ENCODE results near the gene LRRK1.

DNA sequence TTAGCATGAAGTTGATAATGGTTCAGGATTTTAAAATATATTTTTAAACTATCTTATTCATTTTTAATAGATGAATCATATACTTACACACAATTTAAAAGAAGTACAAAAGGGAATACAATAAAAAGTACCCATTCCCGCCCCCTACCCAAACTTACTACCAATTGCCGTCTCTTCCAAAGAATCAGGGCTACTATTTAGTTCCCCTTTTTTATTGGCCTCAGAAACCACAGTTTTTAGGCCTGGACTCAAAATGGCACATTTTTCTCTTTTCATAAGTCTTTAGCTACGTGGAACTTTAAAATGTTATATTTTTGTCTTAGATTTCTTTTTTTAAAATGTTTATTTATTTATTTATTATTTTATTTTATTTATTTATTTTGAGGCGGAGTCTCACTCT lies 18.0 kb downstream of the LRRK1 start:
- TF ChIP-seq CTCF (IDR thresholded peaks at IDR 0.05) (no peak), ZNF416 (CRISPR knock-in tag; IDR thresholded peaks at IDR 0.05) (no peak), NFYB (CRISPR knock-in tag; conservative IDR thresholded peaks at IDR 0.05; ENCODE audit: low read depth) (no peak), SMAD3 (CRISPR knock-in tag; IDR thresholded peaks at IDR 0.05; ENCODE audit: borderline replicate concordance) (no peak), NFATC4 (CRISPR knock-in tag; IDR thresholded peaks at IDR 0.05) (no peak), SP1 (CRISPR knock-in tag; conservative IDR thresholded peaks at IDR 0.05) (no peak), SMAD4 (CRISPR knock-in tag; IDR thresholded peaks at IDR 0.05) (no peak), EMX1 (CRISPR knock-in tag; IDR thresholded peaks at IDR 0.05) (no peak), JUN (CRISPR knock-in tag; IDR thresholded peaks at IDR 0.05) (no peak), IRF1 (CRISPR knock-in tag; IDR thresholded peaks at IDR 0.05) (no peak), ZNF317 (CRISPR knock-in tag; IDR thresholded peaks at IDR 0.05; ENCODE audit: borderline replicate concordance, low read depth) (no peak)

All from WTC11 (cell line).